SK-N-DZ (cell line): ENCODE data around the gene SLC27A2.

Source experiments
- DNase-seq: peaks from one replicate; pipeline ENCODE4 v3.0.0-alpha.2; 2015; ENCODE audit warnings: low spot score

SLC27A2 gene

GRCh38 chr15:50190723-50191122 lies 8.7 kb downstream of the SLC27A2 start:
- no peak for DNase-seq

GRCh38 chr15:50192164-50192563 lies 10.2 kb downstream of the SLC27A2 start:
- no peak for DNase-seq

GRCh38 chr15:50192926-50193620 lies 11.1 kb downstream of the SLC27A2 start:
- DNase-seq = no peak

GRCh38 chr15:50202003-50202402 lies 20.0 kb downstream of the SLC27A2 start:
- DNase-seq = no peak

- no peak for DNase-seq
These were observed 24.0 kb downstream of the SLC27A2 start for GRCh38 chr15:50206020-50206419.

GRCh38 chr15:50209809-50210208 lies 27.8 kb downstream of the SLC27A2 start:
- no peak for DNase-seq

GRCh38 chr15:50210462-50211157 lies 28.6 kb downstream of the SLC27A2 start:
- no peak for DNase-seq

GRCh38 chr15:50218291-50218690 lies 36.3 kb downstream of the SLC27A2 start:
- no peak for DNase-seq

GRCh38 chr15:50218691-50219090 lies 36.7 kb downstream of the SLC27A2 start:
- DNase-seq = no peak

GRCh38 chr15:50219820-50220219 lies 37.8 kb downstream of the SLC27A2 start:
- DNase-seq = no peak

- DNase-seq = no peak
These were observed 40.2 kb downstream of the SLC27A2 start for GRCh38 chr15:50222181-50222580.

- no peak for DNase-seq
These were observed 42.6 kb downstream of the SLC27A2 start for GRCh38 chr15:50224606-50225005.

GRCh38 chr15:50225057-50225456 lies 43.1 kb downstream of the SLC27A2 start:
- DNase-seq = no peak

GRCh38 chr15:50225938-50226337 lies 43.9 kb downstream of the SLC27A2 start:
- DNase-seq = no peak

- no peak for DNase-seq
These were observed 45.1 kb downstream of the SLC27A2 start for GRCh38 chr15:50227076-50227475.

- no peak for DNase-seq
These were observed 46.9 kb downstream of the SLC27A2 start for GRCh38 chr15:50228866-50229265.

- no peak for DNase-seq
These were observed 47.3 kb downstream of the SLC27A2 start for GRCh38 chr15:50229336-50229735.

GRCh38 chr15:50231761-50232160 lies 49.8 kb downstream of the SLC27A2 start:
- DNase-seq = no peak

GRCh38 chr15:50232791-50233190 lies 50.8 kb downstream of the SLC27A2 start:
- no peak for DNase-seq

GRCh38 chr15:50233192-50233736 lies 51.3 kb downstream of the SLC27A2 start:
- no peak for DNase-seq

GRCh38 chr15:50234764-50235163 lies 52.8 kb downstream of the SLC27A2 start:
- DNase-seq = no peak

GRCh38 chr15:50235794-50236193 lies 53.8 kb downstream of the SLC27A2 start:
- no peak for DNase-seq

- no peak for DNase-seq
These were observed 54.4 kb downstream of the SLC27A2 start for GRCh38 chr15:50236433-50236832.
